ENCODE measurements around the gene SLC16A13. TPM values are rescaled to one million over a fixed set of nuclear protein-coding genes. Genes with fewer than 3 reads are reported as not detected.

SLC16A13 gene
- total and polyA plus RNA-seq, 2 experiments from 2014 or later = 4.0 to 5.8 TPM

DNA sequence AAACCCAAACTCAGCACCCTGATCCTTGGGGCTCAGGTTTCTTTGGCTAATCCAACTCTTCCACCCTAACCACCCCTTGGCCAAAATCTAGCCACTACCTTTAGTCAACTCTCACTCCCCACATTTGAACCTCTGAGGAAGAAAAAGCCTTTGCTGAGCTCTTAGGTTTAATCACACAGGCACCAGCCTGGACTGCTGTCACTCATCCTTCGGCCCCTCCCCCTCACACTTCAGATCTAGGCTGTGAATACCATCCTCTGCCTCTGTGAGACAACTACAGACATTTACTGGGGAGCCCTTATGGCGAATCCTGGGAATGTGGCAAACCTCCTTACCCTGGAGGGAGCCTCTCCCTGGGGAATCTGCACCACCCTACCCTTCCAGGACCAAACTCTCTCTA lies 28.7 kb upstream of the SLC16A13 start:
- Histone ChIP-seq H3K27ac (no peak overlapping the region), H3K4me3 (no peak overlapping the region), H3K27me3 (no peaks in the 10 kb centered on the region), H3K36me3 (peaks cover under 1% of the 10 kb centered on the region), H3K9me3 (ENCODE audit: low read depth) (no peaks in the 10 kb centered on the region), H3K4me1 (ENCODE audit: low read depth) (peaks cover 8% of the 10 kb centered on the region)
- TF ChIP-seq CTCF (IDR thresholded peaks at IDR 0.05; ENCODE audit: low read depth, low read length) = no peak
- DNase-seq (ENCODE audit: low read depth in 1 of 2, low spot score in 1 of 2) = no peak

- H3K4me3 ChIP-seq = no peak overlapping the region
Measured at GRCh38 chr17:7010523-7010922, 25.3 kb upstream of the SLC16A13 start.

DNA sequence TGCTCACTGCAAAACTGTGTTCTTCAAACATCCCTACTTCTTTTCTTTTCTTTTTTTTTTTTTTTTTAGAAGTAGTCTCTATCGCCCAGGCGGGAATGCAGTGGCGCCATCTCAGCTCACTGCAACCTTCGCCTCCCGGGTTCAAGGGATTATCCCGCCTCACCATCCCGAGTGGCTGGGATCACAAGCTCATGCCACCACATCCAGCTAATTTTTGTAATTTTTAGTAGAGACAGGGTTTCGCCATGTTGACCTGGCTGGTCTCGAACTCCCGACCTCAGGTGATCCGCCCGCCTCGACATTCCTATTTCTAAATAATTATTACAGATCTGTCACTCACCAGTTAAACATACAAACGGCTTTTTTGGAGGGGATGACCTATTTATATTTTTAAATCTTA lies 24.4 kb upstream of the SLC16A13 start:
- H3K27ac ChIP-seq = no peak overlapping the region
- no peaks in the 10 kb centered on the region for H3K9me3 ChIP-seq (ENCODE audit: low read depth)
- H3K4me1 ChIP-seq (ENCODE audit: low read depth) = peaks cover 19% of the 10 kb centered on the region
- H3K36me3 ChIP-seq = no peaks in the 10 kb centered on the region
- H3K4me3 ChIP-seq = peak overlapping the region; percentile 82
- no peak for DNase-seq (ENCODE audit: low read depth in 1 of 2, low spot score in 1 of 2)
- no peak for TF ChIP-seq CTCF (IDR thresholded peaks at IDR 0.05; ENCODE audit: low read depth, low read length)
- no peaks in the 10 kb centered on the region for H3K27me3 ChIP-seq

More at GRCh38 chr17:7010523-7010922, 25.3 kb upstream of the SLC16A13 start:
- H3K27me3 ChIP-seq = no peaks in the 10 kb centered on the region
- peaks cover 19% of the 10 kb centered on the region for H3K4me1 ChIP-seq (ENCODE audit: low read depth)
- H3K36me3 ChIP-seq = no peaks in the 10 kb centered on the region
- no peak for DNase-seq (ENCODE audit: low read depth in 1 of 2, low spot score in 1 of 2)
- no peaks in the 10 kb centered on the region for H3K9me3 ChIP-seq (ENCODE audit: low read depth)
- no peak overlapping the region for H3K27ac ChIP-seq
- no peak for TF ChIP-seq CTCF (IDR thresholded peaks at IDR 0.05; ENCODE audit: low read depth, low read length)

DNA sequence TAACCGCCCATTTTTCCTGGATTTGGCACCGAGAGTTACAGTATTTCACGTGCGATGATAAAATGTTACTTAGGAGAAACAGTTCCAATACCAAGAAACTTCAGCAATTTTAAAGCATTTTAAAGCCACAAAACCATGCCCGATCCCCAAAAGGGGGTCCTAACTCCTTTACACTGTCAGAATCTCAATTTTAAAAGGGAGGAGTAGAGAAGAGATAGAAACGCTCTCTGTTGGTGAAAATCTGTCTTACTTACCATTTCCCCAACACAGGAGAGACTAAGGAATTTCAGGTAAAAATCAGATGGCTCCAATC lies 23.9 kb upstream of the SLC16A13 start:
- H3K27ac ChIP-seq = peak overlapping the region; percentile 99
- DNase-seq (ENCODE audit: low read depth in 1 of 2, low spot score in 1 of 2) = no peak
- H3K4me1 ChIP-seq (ENCODE audit: low read depth) = peaks cover 19% of the 10 kb centered on the region
- H3K4me3 ChIP-seq = peak overlapping the region; percentile 82
- H3K36me3 ChIP-seq = no peaks in the 10 kb centered on the region
- no peak for TF ChIP-seq CTCF (IDR thresholded peaks at IDR 0.05; ENCODE audit: low read depth, low read length)
- no peaks in the 10 kb centered on the region for H3K9me3 ChIP-seq (ENCODE audit: low read depth)
- H3K27me3 ChIP-seq = no peaks in the 10 kb centered on the region

DNA sequence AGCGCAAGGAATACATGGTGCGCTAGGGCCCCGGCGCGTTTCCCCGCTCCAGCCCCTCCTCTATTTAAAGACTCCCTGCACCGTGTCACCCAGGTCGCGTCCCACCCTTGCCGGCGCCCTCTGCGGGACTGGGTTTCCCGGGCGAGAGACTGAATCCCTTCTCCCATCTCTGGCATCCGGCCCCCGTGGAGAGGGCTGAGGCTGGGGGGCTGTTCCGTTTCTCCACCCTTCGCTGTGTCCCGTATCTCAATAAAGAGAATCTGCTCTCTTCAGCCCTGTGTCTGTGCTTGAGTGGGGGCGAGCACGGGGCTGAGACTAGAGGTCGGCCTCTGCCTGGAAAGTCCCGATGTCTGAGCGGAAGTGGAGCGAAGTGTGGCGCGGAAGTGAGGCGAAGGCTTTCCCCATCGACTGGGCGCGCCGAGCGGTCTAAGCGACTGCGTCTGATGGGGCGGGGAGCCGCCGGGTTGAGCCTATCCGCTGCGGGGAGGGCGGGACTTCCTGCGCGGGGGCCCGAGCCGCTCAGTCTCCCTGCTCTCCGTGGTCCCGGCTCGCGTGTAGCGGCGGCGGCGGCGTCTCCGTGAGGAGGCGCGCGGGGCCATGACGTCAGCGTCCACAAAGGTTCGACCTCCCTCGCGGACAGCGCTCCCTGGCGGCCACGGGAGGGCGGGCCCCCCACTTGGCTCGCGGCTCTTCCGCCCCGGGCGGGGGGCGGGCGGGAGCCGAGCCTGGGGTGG lies 21.4 kb upstream of the SLC16A13 start:
- H3K27me3 ChIP-seq = no peaks in the 10 kb centered on the region
- H3K36me3 ChIP-seq = no peaks in the 10 kb centered on the region
- peaks cover 19% of the 10 kb centered on the region for H3K4me1 ChIP-seq (ENCODE audit: low read depth)
- TF ChIP-seq CTCF (IDR thresholded peaks at IDR 0.05; ENCODE audit: low read depth, low read length) = peak; percentile 49
- peak; percentile 98 to 99 for DNase-seq (ENCODE audit: low read depth in 1 of 2, low spot score in 1 of 2)
- peak overlapping the region; percentile 99 for H3K27ac ChIP-seq
- peak overlapping the region; percentile 82 for H3K4me3 ChIP-seq
- H3K9me3 ChIP-seq (ENCODE audit: low read depth) = no peaks in the 10 kb centered on the region
